ENCODE results near the gene KIR3DL2.
"Not testable (repeated sequence)": the region's sequence is repeated elsewhere in the genome, so short reads cannot be mapped to it uniquely, and the experiment has no call there.

KIR3DL2 gene

DNA sequence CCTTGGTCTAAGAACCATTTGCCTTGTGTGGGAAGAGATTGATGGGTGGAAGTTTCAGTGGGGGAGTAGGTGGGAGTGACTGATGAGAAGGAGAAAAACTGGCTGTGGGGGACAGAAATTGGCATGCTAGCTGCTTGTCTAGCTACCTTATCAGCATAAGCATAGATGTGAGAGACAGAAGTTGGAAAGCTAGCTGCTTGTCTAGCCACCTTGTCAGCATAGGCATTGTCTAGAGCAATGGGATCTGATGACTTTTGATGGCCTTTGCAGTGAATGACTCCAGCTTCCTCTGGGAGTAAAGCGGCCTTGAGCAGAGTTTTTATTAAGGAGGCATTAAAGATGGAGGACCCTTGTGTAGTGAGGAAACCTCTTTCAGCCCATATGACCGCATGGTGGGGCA, 45.8 kb downstream of the KIR3DL2 start:
- no peak for DNase-seq
- TF ChIP-seq POLR2A (IDR thresholded peaks at IDR 0.05; ENCODE audit: low read length) (no peak), GATA1 (IDR thresholded peaks at IDR 0.05; ENCODE audit: low read depth, low read length) (no peak)

DNA sequence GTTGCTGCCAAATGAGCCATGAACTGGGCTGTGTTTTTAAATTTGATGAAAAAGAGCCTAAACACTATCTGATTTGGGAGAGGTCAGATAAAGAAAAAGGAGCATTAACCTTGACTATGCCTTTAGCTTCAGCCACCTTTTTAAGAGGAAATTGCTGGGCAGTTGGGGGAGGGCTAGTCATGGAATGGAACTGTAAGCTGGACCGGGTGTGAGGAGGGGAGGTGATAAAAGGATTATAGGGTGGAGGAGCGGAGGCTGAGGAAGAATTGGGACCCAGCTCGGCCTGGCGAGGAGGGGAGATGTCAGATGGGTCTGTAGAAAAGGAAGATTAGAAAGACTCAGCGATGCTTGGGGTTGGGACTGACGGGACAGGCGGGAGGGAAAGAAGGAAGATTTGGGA, 48.4 kb downstream of the KIR3DL2 start:
- not testable (repeated sequence) for DNase-seq

DNA sequence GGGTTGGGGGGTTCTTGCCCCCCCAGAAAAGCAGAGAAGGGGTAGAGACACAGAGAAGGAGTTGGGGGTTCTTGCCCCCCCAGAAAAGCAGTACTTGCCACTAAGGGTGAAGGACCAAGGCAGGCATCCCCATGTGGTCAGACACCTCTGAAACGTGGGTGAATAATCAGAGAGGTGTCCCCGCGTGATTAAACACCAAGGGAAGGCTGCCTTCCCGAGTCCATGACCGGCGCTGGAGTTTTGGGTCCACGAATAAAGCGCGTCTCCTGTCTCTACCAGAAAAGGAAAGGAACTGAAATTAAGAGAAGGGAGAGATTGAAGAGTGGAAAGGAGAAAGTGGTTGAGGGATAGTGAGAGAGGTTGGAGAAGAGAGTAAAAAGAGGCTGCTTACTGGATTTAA, 49.4 kb downstream of the KIR3DL2 start:
- not testable (repeated sequence) for DNase-seq

DNA sequence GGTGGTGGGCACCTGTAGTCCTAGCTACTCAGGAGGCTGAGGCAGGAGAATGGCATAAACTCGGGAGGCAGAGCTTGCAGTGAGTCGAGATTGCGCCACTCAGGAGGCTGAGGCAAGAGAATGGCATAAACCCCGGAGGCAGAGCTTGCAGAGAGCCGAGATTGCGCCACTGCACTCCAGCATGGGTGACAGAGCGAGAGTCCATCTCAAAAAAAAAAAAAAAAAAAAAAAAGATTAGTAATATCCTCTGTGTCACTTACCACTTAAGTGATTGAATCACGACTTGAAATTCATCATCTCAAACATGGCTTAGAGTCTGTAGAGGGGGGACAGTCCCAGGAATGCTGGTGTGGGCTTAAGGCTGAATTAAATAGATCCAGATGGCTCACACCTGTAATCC, 50.9 kb downstream of the KIR3DL2 start:
- DNase-seq: not testable (repeated sequence)

DNA sequence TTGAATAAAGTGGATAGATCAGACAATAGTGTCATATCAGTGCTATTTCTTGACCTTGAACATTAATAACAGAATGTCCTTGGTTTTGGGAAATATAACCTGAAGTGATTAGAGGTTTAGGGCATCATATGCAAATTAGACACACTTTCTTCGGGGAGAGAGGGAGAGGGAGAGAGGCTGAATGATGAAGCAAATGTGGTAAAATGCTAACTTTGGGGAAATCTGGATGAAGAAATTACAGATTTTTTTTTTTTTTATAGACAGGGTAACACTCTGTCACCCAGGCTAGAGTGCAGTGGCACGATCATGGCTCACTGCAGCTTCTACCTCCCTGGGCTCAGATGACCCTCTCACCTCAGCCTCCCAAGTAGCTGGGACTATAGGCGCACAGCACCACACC, 51.8 kb downstream of the KIR3DL2 start:
- TF ChIP-seq GATA1 (IDR thresholded peaks at IDR 0.05; ENCODE audit: low read depth, low read length) (no peak), POLR2A (IDR thresholded peaks at IDR 0.05; ENCODE audit: low read length) (no peak)
- no peak for DNase-seq

DNA sequence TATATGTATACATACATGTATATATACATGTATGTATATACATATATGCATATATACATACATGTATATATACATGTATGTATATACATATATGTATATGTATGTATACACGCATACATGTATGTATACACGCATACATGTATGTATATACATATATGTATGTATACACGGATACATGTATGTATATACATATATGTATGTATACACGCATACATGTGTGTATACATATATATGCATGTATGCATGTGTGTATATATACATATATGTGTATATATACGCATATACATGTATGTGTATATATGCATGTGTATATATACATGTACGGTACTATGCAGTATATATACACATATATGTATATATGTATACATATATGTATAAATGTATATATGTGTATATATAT, 53.1 kb downstream of the KIR3DL2 start:
- no peak for DNase-seq
- TF ChIP-seq GATA1 (IDR thresholded peaks at IDR 0.05; ENCODE audit: low read depth, low read length) (no peak), POLR2A (IDR thresholded peaks at IDR 0.05; ENCODE audit: low read length) (no peak)

DNA sequence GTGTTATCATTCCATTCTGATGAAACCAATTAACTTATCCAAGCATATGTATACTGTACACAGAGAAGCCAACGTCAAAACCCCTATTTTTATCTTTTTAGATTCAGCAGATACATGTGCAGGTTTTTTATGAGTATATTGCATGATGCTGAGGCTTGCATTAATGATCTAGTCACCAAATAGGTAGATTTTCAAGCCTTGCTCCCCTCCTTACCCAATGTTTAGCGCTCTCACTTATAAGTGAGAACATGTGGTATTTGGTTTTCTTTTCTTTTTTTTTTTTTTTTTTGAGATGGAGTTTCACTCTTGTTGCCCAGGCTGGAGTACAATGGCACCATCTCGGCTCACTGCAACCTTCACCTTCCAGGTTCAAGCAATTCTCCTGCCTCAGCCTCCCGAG, 54.0 kb downstream of the KIR3DL2 start:
- not testable (repeated sequence) for DNase-seq

DNA sequence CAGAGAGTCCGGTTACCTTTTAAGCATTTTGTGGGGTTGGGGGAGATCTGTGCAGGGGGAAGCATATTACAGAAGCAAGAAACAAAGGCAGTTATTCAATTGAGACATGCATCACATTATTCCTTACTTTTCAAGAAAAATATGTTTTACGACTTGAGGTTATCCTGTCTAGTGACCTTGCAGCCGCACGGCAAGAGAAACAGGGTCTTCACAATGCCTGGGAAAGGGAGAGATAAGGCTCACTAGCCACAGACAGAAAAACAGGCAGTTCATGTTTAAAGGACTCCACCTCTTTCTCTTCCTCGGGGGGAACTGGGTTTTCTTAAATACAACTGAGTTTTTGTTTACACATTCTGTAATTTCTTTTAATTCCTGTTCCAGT, 55.2 kb downstream of the KIR3DL2 start:
- DNase-seq: no peak
- no peak for TF ChIP-seq GATA1 (IDR thresholded peaks at IDR 0.05; ENCODE audit: low read depth, low read length)
- TF ChIP-seq POLR2A (IDR thresholded peaks at IDR 0.05; ENCODE audit: low read length): no peak

DNA sequence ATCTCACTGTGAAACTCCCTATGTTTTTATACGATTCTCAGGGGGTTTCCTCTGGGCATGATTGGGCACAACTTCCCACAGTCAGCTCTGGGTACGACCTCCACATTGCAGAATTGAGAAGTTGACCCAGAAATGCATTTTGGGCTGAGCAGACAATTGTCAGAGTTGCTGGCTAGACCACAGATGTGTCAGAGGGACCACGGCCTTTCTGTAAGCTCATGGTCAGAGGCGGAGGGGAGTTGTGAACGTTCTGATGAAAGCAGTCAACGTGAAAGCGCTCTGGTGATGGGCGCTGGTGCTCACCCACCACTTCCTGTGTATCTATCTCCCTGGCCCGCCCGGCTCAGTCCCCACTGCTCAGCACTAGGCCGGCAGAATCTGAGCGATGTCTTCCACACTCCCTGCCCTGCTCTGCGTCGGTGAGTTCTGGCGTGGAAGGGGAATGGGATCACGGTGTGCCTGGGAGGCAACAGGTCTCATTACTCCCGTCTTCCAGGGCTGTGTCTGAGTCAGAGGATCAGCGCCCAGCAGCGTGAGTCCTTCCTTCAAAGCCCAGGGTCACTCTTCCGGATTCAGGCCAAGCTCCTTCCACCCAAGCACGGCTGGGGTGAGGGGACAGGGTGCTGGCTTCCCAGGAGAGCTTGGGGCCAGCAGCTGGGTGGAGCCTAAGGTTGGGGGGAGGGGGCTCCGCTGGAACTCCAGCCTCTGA, 55.7 kb downstream of the KIR3DL2 start, which contains the start of gene NCR1:
Gene NCR1, plus strand, starts transcription at position 346 of the 709 bp plus-strand sequence. Its CDS starts 40 bp downstream, at position 386.
- no peak for TF ChIP-seq GATA1 (IDR thresholded peaks at IDR 0.05; ENCODE audit: low read depth, low read length)
- no peak for TF ChIP-seq POLR2A (IDR thresholded peaks at IDR 0.05; ENCODE audit: low read length)
- DNase-seq: no peak

DNA sequence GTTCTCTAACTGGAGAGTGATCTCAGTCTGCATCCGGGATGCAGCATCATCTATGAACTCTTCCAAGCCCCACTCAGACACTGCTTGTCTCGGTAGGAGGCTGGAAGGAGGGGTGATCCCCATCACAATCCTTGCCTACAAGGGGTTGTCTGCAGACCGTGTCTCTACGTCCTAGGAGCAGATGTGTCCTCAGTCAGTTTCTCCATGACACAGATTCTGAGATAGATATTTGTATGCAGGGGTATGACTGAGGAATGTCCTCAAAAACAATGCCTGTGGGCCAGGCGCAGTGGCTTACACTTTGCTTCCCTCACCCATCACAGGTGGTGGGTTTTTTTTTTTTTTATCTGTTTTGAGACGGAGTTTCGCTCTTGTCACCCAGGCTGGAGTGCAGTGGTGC, 56.6 kb downstream of the KIR3DL2 start:
- no peak for TF ChIP-seq GATA1 (IDR thresholded peaks at IDR 0.05; ENCODE audit: low read depth, low read length)
- TF ChIP-seq POLR2A (IDR thresholded peaks at IDR 0.05; ENCODE audit: low read length): no peak
- DNase-seq: no peak

DNA sequence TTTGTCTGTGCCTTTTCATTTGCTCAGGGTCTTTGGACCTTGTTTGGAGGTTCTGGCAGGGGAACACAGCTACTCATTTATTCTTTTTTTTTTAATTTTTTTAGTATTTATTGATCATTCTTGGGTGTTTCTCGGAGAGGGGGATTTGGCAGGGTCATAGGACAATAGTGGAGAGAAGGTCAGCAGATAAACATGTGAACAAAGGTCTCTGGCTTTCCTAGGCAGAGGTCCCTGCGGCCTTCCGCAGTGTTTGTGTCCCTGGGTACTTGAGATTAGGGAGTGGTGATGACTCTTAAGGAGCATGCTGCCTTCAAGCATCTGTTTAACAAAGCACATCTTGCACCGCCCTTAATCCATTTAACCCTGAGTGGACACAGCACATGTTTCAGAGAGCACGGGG, 57.7 kb downstream of the KIR3DL2 start:
- DNase-seq: not testable (repeated sequence)

Data from erythroblast (primary cell).